ENCODE measurements around the gene CLECL1. TPM values are rescaled to one million over a fixed set of nuclear protein-coding genes. Genes with fewer than 3 reads are reported as not detected.

The CLECL1 gene
- total and polyA plus RNA-seq, 9 of the 15 experiments (the other 6 are each of a cell fraction or from before 2014, with no cell fraction given), result 0.13 to 0.25 TPM; not detected in 7

GRCh38 chr12:9721394-9722092 is 11.4 kb downstream of the CLECL1 start (continued):
- TF ChIP-seq MNT (conservative IDR thresholded peaks at IDR 0.05) (no peak), VEZF1 (CRISPR knock-in tag; IDR thresholded peaks at IDR 0.05) (no peak), ARID1B (IDR thresholded peaks at IDR 0.05) (peak; percentile 55; the same call in 1 of the 2 replicates), THRB (CRISPR knock-in tag; conservative IDR thresholded peaks at IDR 0.05) (no peak), ATF3 (IDR thresholded peaks at IDR 0.05) (peak; percentile 61), ATF3 (CRISPR knock-in tag; conservative IDR thresholded peaks at IDR 0.05) (no peak), BMI1 (IDR thresholded peaks at IDR 0.05; ENCODE audit: low read length) (no peak), HNRNPH1 (optimal IDR thresholded peaks at IDR 0.05; ENCODE audit: low read depth, low read length) (no peak), ZNF717 (CRISPR knock-in tag; IDR thresholded peaks at IDR 0.05) (no peak), TCF3 (CRISPR knock-in tag; IDR thresholded peaks at IDR 0.05) (peak; percentile 34; the same call in 1 of the 2 replicates), SUPT5H (IDR thresholded peaks at IDR 0.05) (no peak), LCOR (CRISPR knock-in tag; IDR thresholded peaks at IDR 0.05) (no peak), RFX5 (IDR thresholded peaks at IDR 0.05; ENCODE audit: low read depth, low read length) (no peak), IRF9 (tag; IDR thresholded peaks at IDR 0.05) (peak; percentile 77), ZNF79 (CRISPR knock-in tag; IDR thresholded peaks at IDR 0.05; ENCODE audit: low read depth) (no peak), ZNF449 (CRISPR knock-in tag; IDR thresholded peaks at IDR 0.05) (no peak), ZNF511 (CRISPR knock-in tag; IDR thresholded peaks at IDR 0.05) (no peak), CBFA2T3 (IDR thresholded peaks at IDR 0.05) (peak; percentile 24; the same call in 1 of the 2 replicates), NELFE (IDR thresholded peaks at IDR 0.05; ENCODE audit: insufficient read depth, insufficient read length) (no peak)
